GM13976 (cell line): ENCODE results near the gene ETS2.

Experiments
- DNase-seq: peaks from one replicate; pipeline ENCODE4 v3.0.0; 2012; ENCODE audit warnings: low spot score
- CTCF ChIP-seq: IDR thresholded peaks from 2 replicates; pipeline ENCODE4 v1.5.1; 2012; ENCODE audit warnings: borderline replicate concordance, mild to moderate bottlenecking; ENCODE audit not compliant: insufficient read depth; ENCODE audit errors: extremely low read depth, missing control alignments, control extremely low read depth
- in situ Hi-C: fragments of 300-500 bp; cut with MboI; formaldehyde crosslinking; loops from one replicate; pipeline ENCODE4 v1.12.0; 2022; ENCODE audit warnings: low sequenced_read_pairs, mixed read lengths, inconsistent platforms; ENCODE audit not compliant: unreplicated experiment

Gene ETS2

DNA sequence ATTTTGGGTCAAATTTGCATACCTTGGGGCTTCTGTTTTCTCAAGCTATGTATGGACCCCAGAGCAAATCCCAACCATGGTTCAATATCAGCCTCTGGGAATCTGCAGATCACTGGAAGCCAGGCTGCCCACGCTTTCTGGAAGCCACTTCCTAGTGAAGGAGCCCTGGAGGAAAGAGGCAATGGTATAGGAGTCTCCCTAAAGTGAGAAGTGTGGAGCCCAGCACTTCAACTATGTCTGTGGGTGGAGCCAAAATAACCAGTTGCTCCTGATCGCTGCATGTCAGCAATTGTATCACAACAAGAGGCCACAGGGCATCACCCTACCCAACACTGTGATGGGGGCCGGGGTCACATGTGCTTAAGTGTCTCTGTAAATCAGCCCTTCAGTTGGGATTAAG is 26.9 kb downstream of the ETS2 start:
- in situ Hi-C loops, result no loop called here
- TF ChIP-seq CTCF, result no peak
- no peak for DNase-seq

- in situ Hi-C loops, result no loop called here
- DNase-seq, result no peak
- no peak for TF ChIP-seq CTCF
These were observed 27.4 kb downstream of the ETS2 start for GRCh38 chr21:38833117-38833516.

DNA sequence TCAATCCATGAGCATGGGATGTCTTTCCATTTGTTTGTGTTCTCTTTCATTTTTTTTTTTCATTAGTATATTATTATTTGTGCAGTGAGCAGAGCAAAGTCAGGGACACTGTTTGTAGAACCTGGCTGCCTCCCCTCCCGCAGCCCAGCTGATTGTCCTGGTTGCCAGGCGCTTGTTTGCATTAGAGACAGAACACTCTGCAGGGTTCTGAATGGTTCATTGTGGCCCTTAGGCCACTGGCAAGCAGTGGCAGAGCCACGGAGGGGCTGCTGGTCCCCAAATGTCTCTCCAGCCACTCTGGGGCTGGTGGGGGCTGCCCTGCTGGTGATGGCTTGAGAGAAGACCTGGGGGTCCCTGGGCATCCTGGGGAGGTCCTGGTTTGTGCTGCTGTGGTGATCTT is 29.0 kb downstream of the ETS2 start:
- TF ChIP-seq CTCF, result no peak
- no peak for DNase-seq
- in situ Hi-C loops, result no loop called here

DNA sequence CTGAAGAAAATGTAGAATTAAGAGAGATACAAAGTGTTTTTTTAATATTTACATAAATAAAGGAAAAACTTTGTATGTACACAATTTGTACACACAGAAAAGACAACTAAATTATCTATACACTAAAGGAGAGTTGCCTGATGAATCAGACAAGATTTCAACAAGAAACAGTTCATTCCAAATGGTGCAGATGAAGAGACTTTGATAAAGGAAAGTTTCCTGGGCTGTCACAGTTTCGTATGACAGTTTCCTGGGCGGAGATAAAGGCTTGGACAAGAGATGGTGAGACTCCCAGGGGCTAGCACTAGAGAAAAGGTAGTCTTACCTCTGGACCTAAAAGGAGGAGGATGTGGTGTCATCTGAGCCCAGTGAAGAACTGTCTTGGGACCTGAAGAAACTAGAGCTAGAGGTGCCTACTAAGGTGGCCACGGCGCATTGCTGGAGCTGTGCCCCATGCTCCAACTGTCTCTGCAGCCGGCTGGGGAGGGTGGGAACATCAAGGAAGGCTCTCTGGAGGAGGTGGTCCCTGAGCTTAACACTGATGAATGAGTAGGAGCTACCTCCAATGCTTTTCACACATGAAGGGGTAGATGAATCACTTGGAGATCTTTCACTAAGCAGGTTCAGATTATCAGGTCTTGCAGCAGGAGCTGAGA is 32.2 kb downstream of the ETS2 start:
- in situ Hi-C loops, result no loop called here

GRCh38 chr21:38838598-38839327 is 33.0 kb downstream of the ETS2 start:
- DNase-seq, result no peak
- TF ChIP-seq CTCF, result no peak
- in situ Hi-C loops, result no loop called here

More for the DNA sequence above, 32.2 kb downstream of the ETS2 start:
- no peak for TF ChIP-seq CTCF
- no peak for DNase-seq

- no peak for TF ChIP-seq CTCF
- in situ Hi-C loops, result no loop called here
- no peak for DNase-seq
These were observed 33.9 kb downstream of the ETS2 start for GRCh38 chr21:38839328-38840286.
